ENCODE data around the gene GLRA2.
A peak's percentile ranks its signal among the peaks of the same experiment; 100 is the strongest.

GLRA2 gene

GRCh38 chrX:14700982-14701381, 171.6 kb downstream of the GLRA2 start:
- DNase-seq (ENCODE audit: low read depth) = no peak
- TF ChIP-seq, protein P1, sequence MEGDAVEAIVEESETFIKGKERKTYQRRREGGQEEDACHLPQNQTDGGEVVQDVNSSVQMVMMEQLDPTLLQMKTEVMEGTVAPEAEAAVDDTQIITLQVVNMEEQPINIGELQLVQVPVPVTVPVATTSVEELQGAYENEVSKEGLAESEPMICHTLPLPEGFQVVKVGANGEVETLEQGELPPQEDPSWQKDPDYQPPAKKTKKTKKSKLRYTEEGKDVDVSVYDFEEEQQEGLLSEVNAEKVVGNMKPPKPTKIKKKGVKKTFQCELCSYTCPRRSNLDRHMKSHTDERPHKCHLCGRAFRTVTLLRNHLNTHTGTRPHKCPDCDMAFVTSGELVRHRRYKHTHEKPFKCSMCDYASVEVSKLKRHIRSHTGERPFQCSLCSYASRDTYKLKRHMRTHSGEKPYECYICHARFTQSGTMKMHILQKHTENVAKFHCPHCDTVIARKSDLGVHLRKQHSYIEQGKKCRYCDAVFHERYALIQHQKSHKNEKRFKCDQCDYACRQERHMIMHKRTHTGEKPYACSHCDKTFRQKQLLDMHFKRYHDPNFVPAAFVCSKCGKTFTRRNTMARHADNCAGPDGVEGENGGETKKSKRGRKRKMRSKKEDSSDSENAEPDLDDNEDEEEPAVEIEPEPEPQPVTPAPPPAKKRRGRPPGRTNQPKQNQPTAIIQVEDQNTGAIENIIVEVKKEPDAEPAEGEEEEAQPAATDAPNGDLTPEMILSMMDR (IDR thresholded peaks at IDR 0.05; ENCODE audit: control insufficient read depth, insufficient read depth, low read depth, low read length, missing control alignments) = no peak
- no peak overlapping the region for H3K4me3 ChIP-seq (ENCODE audit: control insufficient read depth, low read depth, low read length)

DNA sequence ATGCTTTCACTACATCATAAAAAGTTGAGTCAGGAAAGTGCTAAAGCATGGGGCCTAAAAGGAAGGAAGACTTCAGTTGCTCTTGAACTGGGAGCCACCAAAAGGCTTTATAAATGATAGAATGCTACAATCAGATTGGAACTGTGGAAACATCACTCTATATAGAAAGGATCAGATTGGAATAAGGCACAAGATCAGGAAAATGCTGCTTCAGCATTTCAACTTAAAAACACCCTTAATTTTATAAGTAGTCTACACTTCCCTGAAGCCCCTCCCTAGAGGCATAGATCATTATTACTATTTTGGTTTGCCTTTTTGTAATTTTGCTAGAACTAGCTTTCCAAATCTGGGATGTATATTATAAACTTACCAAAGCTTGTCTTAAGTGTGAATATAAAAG, 172.8 kb downstream of the GLRA2 start:
- TF ChIP-seq, protein P1 (IDR thresholded peaks at IDR 0.05; ENCODE audit: control insufficient read depth, insufficient read depth, low read depth, low read length, missing control alignments) = no peak
- no peak overlapping the region for H3K4me3 ChIP-seq (ENCODE audit: control insufficient read depth, low read depth, low read length)
- no peak for DNase-seq (ENCODE audit: low read depth)

GRCh38 chrX:14712096-14712495, 182.8 kb downstream of the GLRA2 start:
- no peak overlapping the region for H3K4me3 ChIP-seq (ENCODE audit: control insufficient read depth, low read depth, low read length)
- TF ChIP-seq, protein P1 (IDR thresholded peaks at IDR 0.05; ENCODE audit: control insufficient read depth, insufficient read depth, low read depth, low read length, missing control alignments) = peak; percentile 26

GRCh38 chrX:14717949-14718348, 188.6 kb downstream of the GLRA2 start:
- no peak for DNase-seq (ENCODE audit: low read depth)
- TF ChIP-seq, protein P1 (IDR thresholded peaks at IDR 0.05; ENCODE audit: control insufficient read depth, insufficient read depth, low read depth, low read length, missing control alignments) = no peak
- no peak overlapping the region for H3K4me3 ChIP-seq (ENCODE audit: control insufficient read depth, low read depth, low read length)

More at GRCh38 chrX:14712096-14712495, 182.8 kb downstream of the GLRA2 start:
- DNase-seq (ENCODE audit: low read depth) = no peak

DNA sequence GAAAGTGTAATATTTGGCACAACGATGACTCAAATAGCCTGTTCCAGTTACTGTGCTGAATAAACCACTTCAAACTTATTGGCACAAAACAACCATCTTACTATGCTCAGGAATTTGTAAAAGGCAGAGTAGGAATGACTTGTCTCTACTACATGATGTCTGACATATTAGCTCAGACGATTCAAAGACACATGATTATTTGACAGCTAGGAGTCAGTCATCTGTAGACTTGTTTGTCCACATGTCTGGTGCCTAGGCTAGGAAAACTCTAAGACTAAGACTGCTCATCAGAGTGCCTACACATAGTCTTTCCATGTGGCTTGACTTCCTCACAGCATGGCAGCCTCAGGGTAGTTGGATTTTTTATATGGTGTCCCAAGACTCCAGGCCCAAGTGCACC, 189.1 kb downstream of the GLRA2 start:
- no peak for DNase-seq (ENCODE audit: low read depth)
- H3K4me3 ChIP-seq (ENCODE audit: control insufficient read depth, low read depth, low read length) = no peak overlapping the region
- TF ChIP-seq, protein P1 (IDR thresholded peaks at IDR 0.05; ENCODE audit: control insufficient read depth, insufficient read depth, low read depth, low read length, missing control alignments) = no peak

GRCh38 chrX:14729058-14729457, 199.7 kb downstream of the GLRA2 start:
- TF ChIP-seq, protein P1 (IDR thresholded peaks at IDR 0.05; ENCODE audit: control insufficient read depth, insufficient read depth, low read depth, low read length, missing control alignments) = no peak
- no peak overlapping the region for H3K4me3 ChIP-seq (ENCODE audit: control insufficient read depth, low read depth, low read length)
- DNase-seq (ENCODE audit: low read depth) = no peak

DNA sequence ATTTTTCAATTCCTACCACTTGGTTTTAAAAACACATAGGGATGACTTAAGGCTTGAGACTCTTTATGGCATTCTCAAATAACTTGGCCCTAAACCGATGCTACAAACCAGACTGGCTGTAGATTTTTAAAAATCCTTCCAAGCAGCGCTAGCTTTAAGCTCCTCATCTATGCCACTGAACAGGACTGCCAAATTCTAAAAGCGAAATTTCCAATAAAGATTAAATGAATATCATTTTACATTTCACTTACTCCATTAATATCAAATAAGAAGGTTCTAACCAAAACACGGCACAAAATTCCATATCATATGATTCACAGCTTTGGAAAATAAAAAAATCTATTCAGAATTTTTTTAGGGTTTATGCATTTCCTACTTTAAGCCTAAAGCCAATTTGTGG, 209.3 kb downstream of the GLRA2 start:
- no peak overlapping the region for H3K4me3 ChIP-seq (ENCODE audit: control insufficient read depth, low read depth, low read length)

More for the DNA sequence above, 209.3 kb downstream of the GLRA2 start:
- DNase-seq (ENCODE audit: low read depth) = peak; percentile 31
- TF ChIP-seq, protein P1 (IDR thresholded peaks at IDR 0.05; ENCODE audit: control insufficient read depth, insufficient read depth, low read depth, low read length, missing control alignments) = no peak

Measured in AG09309 (cell line).